HFFc6 (cell line): ENCODE measurements around the gene CSTF2T. TPM values are rescaled to one million over a fixed set of nuclear protein-coding genes. Genes with fewer than 3 reads are reported as not detected.

Source experiments
- DNase-seq: peaks from one replicate; pipeline ENCODE4 v3.0.0-alpha.2; 2018
- H3K27ac Mint-ChIP-seq: 2 replicates; pipeline ENCODE4 v1.8.0; 2020; ENCODE audit warnings: mild to moderate bottlenecking, mixed read lengths
- H3K27me3 Mint-ChIP-seq: 2 replicates; pipeline ENCODE4 v1.8.0; 2021; ENCODE audit warnings: mild to moderate bottlenecking, moderate library complexity, mixed read lengths; ENCODE audit not compliant: insufficient read depth
- H3K36me3 Mint-ChIP-seq: 2 replicates; pipeline ENCODE4 v1.8.0; 2021; ENCODE audit warnings: low read depth, mixed read lengths
- H3K4me1 Mint-ChIP-seq: 2 replicates; pipeline ENCODE4 v1.8.0; 2020; ENCODE audit warnings: low read depth, mixed read lengths
- H3K4me3 Mint-ChIP-seq: 2 replicates; pipeline ENCODE4 v1.8.0; 2020; ENCODE audit warnings: mild to moderate bottlenecking, moderate library complexity, mixed read lengths
- H3K9me3 Mint-ChIP-seq: 2 replicates; pipeline ENCODE4 v1.8.0; 2020; ENCODE audit warnings: mild to moderate bottlenecking, mixed read lengths
- total RNA-seq, 6 experiments: library from RNA; stranded (reverse); fragmentation: NEBNext Ultra II Directional; extraction: Animal tissue kit (Norgen Biotek cat#: 25700); gene quantifications; 2 replicates in 1 of 6; 3 replicates in 5 of 6; pipeline ENCODE4 v1.2.3, GENCODE V29; 2021
- TF ChIP-seq, protein P1 (sequence below): fragments of 200-600 bp; sonication (generic); IDR thresholded peaks from 2 replicates; pipeline ENCODE4 v1.5.0; 2021; ENCODE audit warnings: antibody characterized with exemption, mild to moderate bottlenecking

The CSTF2T gene
- total RNA-seq, 6 experiments from 2014 or later: 12.4 to 15.8 (median 15.6) TPM

DNA sequence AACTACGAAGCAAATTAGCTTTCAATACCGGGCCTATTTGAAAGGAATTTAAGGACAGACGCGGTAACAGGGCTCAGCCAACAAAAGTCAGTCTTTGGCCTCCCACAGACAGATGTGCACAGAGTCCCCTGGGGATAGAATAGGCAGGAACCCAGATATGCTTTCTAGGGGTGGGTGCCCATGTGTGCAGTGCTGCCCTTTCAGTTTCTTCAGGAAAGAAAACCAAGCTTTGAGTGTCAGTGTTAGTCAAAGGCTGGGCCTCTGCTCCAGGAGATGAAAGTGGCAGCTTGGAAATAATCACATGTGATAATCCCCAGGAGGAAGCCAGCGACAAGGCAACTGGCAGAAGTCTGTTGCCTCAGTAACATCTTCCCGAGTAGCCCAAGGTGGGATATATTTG is 43.8 kb upstream of the CSTF2T start:
- H3K4me3 Mint-ChIP-seq: no peak overlapping the region
- no peaks in the 10 kb centered on the region for H3K9me3 Mint-ChIP-seq
- H3K27me3 Mint-ChIP-seq: peaks cover 2% of the 10 kb centered on the region; the same call in 1 of the 2 replicates
- no peaks in the 10 kb centered on the region for H3K4me1 Mint-ChIP-seq
- H3K27ac Mint-ChIP-seq: no peak overlapping the region
- TF ChIP-seq, protein P1, sequence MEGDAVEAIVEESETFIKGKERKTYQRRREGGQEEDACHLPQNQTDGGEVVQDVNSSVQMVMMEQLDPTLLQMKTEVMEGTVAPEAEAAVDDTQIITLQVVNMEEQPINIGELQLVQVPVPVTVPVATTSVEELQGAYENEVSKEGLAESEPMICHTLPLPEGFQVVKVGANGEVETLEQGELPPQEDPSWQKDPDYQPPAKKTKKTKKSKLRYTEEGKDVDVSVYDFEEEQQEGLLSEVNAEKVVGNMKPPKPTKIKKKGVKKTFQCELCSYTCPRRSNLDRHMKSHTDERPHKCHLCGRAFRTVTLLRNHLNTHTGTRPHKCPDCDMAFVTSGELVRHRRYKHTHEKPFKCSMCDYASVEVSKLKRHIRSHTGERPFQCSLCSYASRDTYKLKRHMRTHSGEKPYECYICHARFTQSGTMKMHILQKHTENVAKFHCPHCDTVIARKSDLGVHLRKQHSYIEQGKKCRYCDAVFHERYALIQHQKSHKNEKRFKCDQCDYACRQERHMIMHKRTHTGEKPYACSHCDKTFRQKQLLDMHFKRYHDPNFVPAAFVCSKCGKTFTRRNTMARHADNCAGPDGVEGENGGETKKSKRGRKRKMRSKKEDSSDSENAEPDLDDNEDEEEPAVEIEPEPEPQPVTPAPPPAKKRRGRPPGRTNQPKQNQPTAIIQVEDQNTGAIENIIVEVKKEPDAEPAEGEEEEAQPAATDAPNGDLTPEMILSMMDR: no peak
- no peak for DNase-seq
- H3K36me3 Mint-ChIP-seq: no peaks in the 10 kb centered on the region

DNA sequence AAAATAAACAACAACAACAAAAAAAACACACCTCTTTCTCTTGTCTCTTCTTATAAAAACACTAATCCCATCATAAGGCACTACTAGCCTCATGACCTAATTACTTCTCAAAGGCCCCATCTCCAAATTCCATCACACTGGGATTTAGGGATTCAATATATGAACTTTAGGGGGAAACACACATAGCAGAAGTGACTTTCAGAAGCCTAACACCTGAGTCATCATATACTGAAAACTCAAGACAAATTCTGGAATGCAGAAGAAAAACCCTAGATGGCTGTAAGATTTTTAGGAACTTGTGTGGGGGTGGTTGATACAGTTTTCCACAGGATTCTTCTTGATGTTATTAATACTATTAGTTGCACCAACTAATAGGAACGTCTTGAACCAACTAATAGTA is 33.7 kb upstream of the CSTF2T start:
- H3K27ac Mint-ChIP-seq: no peak overlapping the region
- DNase-seq: peak; percentile 7
- H3K4me3 Mint-ChIP-seq: no peak overlapping the region
- peaks cover 15% of the 10 kb centered on the region for H3K4me1 Mint-ChIP-seq
- H3K36me3 Mint-ChIP-seq: no peaks in the 10 kb centered on the region
- no peaks in the 10 kb centered on the region for H3K9me3 Mint-ChIP-seq
- peaks cover 2% of the 10 kb centered on the region for H3K27me3 Mint-ChIP-seq
- TF ChIP-seq, protein P1: no peak

DNA sequence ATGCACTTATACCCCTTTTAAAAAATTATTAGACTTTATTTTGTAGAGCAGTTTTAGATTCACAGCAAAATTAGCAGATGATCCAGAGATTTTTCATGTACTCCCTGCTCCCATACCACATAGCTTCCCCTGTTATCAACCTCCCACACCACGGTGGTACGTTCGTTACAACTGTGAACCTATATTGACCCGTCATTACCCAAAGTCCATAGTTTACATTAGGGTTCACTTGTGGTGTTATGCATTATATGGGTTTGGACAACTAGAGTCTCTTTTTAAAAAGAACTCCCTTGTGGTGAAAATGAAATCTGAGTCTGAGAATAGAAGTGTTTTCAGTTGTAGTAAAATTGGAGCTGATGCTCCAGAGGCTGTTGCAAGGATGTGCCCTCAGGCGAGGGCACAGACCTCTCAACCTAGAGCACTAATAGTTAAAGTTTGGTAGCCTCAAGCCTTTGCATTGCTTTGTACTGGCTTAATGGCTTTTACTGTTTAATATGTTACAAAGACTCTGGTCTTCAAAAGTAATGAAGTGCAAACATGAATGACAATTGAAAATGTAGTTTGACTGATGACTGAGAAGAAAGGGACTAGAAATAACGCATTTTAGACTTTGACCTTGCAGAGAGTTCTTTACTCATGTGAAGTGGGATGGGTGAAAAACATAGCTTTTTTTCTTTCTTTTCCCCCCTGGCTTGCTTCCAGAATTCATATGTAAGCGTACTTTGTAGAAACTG is 30.6 kb upstream of the CSTF2T start:
- H3K4me3 Mint-ChIP-seq: no peak overlapping the region
- H3K27me3 Mint-ChIP-seq: peaks cover 2% of the 10 kb centered on the region
- no peak overlapping the region for H3K27ac Mint-ChIP-seq

DNA sequence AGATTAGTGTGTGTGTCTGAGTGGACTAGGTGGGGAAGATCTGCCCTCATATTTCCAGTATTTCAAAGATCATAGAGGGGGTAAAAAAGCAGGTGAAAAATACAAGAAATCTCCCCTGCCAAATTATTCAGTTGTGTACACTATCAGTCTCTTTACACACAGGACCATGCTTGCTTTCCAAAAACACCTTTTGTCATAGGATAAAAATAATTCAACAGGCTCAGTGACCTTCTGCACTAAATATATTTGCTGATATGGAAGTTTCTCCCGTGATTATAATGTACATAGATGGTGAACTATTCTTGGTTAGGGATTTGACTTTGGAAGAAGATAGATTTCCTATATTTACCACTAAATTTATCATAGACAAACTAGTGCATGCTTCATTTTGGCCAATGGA is 24.6 kb upstream of the CSTF2T start:
- TF ChIP-seq, protein P1: no peak
- H3K4me1 Mint-ChIP-seq: peaks cover 3% of the 10 kb centered on the region
- no peak for DNase-seq
- H3K36me3 Mint-ChIP-seq: no peaks in the 10 kb centered on the region
- no peaks in the 10 kb centered on the region for H3K9me3 Mint-ChIP-seq
- no peaks in the 10 kb centered on the region; the same call in 1 of the 2 replicates for H3K27me3 Mint-ChIP-seq
- no peak overlapping the region for H3K27ac Mint-ChIP-seq
- H3K4me3 Mint-ChIP-seq: no peak overlapping the region

More for the DNA sequence above, 30.6 kb upstream of the CSTF2T start:
- DNase-seq: no peak
- no peaks in the 10 kb centered on the region for H3K9me3 Mint-ChIP-seq
- H3K4me1 Mint-ChIP-seq: peaks cover 15% of the 10 kb centered on the region
- TF ChIP-seq, protein P1: no peak
- no peaks in the 10 kb centered on the region for H3K36me3 Mint-ChIP-seq

DNA sequence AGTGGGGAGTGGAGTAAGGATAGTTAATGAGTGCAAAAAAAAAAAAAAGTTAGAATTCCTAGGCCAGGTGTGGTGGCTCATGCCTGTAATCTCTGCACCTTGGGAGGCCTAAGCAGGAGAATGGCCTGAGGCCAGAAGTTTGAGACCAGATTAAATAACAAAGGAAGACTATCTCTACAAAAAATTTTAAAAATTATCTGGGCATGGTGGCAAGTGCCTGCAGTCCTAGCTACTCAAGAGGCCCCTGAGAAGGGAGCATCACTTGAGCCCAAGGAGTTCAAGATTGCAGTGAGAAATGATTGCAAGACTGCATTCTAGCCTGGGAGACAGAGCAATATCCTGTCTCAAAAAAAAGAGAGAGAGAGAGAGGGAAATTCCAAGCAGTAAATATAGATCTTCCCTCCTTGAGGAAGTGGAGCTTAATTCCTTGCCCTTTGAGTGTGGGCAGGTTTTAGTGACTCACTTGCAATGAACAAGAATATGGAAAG is 19.5 kb upstream of the CSTF2T start:
- Mint-ChIP-seq H3K27me3 (peaks cover 2% of the 10 kb centered on the region; the same call in 1 of the 2 replicates), H3K4me3 (no peak overlapping the region), H3K27ac (no peak overlapping the region), H3K9me3 (no peaks in the 10 kb centered on the region), H3K36me3 (no peaks in the 10 kb centered on the region), H3K4me1 (peaks cover 15% of the 10 kb centered on the region)
- peak; percentile 23 for DNase-seq
- TF ChIP-seq, protein P1: no peak
